Choroid plexus epithelial cell (primary cell): ENCODE data around the gene CDH4.
A peak's percentile ranks its signal among the peaks of the same experiment; 100 is the strongest.

ENCODE experiments used
- DNase-seq: peaks from one replicate; pipeline ENCODE4 v3.0.0-alpha.2; 2010; ENCODE audit warnings: low read depth
- H3K4me3 ChIP-seq: 2 replicates; pipeline ENCODE4 v1.5.1; 2011; ENCODE audit warnings: low read depth, mild to moderate bottlenecking, control low read depth, low read length, moderate library complexity
- CTCF ChIP-seq: conservative IDR thresholded peaks from 2 replicates; pipeline ENCODE4 v1.5.1; 2011; ENCODE audit warnings: low read depth, mild to moderate bottlenecking, control low read depth, inconsistent platforms, low read length, moderate library complexity

CDH4 gene

GRCh38 chr20:61803416-61803914, 551.4 kb downstream of the CDH4 start:
- H3K4me3 ChIP-seq: no peak overlapping the region
- TF ChIP-seq CTCF: no peak
- DNase-seq: no peak

- DNase-seq: peak; percentile 40
- TF ChIP-seq CTCF: no peak
- H3K4me3 ChIP-seq: no peak overlapping the region
Observed at GRCh38 chr20:61803915-61804751, 552.1 kb downstream of the CDH4 start.

- TF ChIP-seq CTCF: no peak
- H3K4me3 ChIP-seq: no peak overlapping the region
- no peak for DNase-seq
Observed at GRCh38 chr20:61804752-61805295, 552.8 kb downstream of the CDH4 start.

GRCh38 chr20:61805365-61805764, 553.3 kb downstream of the CDH4 start:
- no peak for DNase-seq
- no peak overlapping the region for H3K4me3 ChIP-seq
- TF ChIP-seq CTCF: no peak

GRCh38 chr20:61805781-61806180, 553.7 kb downstream of the CDH4 start:
- H3K4me3 ChIP-seq: no peak overlapping the region
- no peak for DNase-seq
- TF ChIP-seq CTCF: no peak

- no peak overlapping the region for H3K4me3 ChIP-seq
- TF ChIP-seq CTCF: no peak
- DNase-seq: no peak
Observed at GRCh38 chr20:61806314-61806713, 554.3 kb downstream of the CDH4 start.
